Motor neuron (in vitro differentiated cells): ENCODE measurements around the gene ARL14EP. TPM values are rescaled to one million over a fixed set of nuclear protein-coding genes. Genes with fewer than 3 reads are reported as not detected.

ENCODE experiments used
- total RNA-seq, 8 experiments: library from RNA; unstranded; fragments of 300-600 nt; gene quantifications; 2 replicates each; pipeline versions ENCODE4 v1.2.3 to v1.2.4, GENCODE V29; 2022

The ARL14EP gene
- total RNA-seq, 8 experiments from 2014 or later = 19.5 to 37.0 (median 24.7) TPM

Other genes with a start within 250 kb of the ARL14EP start
- under 1 TPM in 1 of 8 experiments, not detected in 7; 0.28 TPM for gene FSHB, start 92.1 kb upstream of the ARL14EP start, total RNA-seq